ENCODE data around the gene TUBA4A.
"Not testable (repeated sequence)": the region's sequence is repeated elsewhere in the genome, so short reads cannot be mapped to it uniquely, and the experiment has no call there.

TUBA4A gene

DNA sequence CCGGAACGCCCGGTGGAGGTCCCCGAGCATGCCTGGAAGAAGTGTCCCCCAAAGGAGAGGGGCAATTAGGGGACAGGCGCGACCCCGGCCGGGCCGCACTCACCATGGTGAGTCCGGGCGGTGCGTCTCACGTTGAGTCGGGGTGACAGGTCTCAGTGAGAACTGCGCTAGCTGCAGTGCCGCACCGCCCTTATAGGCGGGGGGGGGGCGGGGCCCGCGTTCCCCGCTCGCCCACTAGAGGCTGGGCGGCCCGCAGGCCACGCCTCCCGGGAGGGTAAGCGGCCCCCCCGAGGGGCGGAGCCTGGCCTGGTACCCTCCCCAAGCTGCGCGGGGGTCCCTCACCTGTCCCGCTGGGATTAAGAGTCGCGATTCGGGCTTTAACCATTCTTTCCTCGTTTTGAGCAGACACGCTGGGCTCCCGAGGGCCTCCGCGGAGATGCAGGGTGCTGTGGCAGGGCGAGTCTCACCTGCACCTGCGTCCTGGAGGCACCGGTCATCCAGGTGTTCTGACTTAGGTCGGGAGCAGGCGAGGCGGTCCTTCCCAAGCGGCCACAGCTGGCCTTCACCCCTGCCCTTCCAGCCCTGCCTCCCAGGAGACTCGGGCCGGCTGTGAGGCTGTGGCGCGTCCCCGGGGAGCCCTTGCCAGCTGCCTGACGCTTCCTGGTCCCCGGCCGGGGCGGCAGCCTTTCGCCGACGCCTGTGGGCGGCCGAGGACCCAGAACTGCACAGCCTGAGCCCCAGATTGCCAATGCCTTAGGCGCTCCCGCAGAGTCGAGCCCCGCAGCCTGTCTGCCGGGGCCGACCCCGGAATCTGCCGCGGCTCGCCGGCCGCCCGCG, at the start of gene TUBA4A:
Gene TUBA4A, minus strand, starts transcription at position 166 of the 837 bp plus-strand sequence. Its CDS starts 60 bp downstream, at position 106.
- DNase-seq: peak; percentile 42

DNA sequence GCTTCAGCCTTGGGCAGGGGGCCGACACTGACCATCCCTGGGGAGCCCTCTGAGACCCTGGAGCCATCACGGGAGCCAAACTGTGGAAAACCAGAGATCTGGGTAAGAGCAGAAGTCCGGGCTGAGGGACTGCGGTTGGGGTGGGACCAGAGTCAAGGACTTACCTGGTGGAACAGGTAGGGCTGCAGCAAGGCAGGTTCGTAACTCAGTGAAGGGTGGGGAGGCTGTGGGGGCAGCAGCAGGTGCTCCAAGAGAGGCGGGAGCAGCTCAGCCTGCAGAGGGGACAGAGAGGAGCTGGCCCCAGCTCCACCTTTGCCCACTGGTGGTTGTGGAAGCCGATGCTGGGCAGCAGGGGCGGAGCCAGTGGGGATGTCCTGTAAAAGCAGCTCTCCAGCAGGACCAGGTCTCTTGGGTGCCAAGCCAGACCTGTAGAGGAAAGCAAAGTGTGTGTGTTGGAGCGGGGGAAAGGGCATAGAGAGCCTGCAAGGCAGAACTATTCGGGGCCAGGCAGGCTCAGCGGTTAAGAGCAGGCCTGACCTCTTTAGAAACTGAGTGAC, 48.8 kb upstream of the TUBA4A start:
- no peak for DNase-seq

DNA sequence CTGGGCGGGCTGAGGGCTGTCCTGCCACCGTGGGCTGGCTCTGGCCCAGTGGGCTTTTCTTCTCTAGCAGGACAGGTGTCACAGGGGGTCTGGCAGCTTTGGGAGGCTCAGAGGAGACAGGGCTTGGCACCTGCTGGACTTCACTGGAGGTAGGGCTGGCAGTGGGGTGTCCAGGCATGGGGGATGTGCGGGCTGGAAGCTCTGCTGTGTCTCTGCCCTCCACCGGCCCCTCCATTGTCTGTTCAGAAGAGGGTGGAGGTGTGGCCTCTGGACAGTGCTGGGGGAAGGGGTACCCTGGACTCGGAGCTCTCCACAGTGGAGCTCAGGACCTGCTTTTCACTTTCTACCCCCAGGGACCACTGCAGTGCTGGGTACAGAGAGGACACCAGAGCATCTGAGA, 46.3 kb upstream of the TUBA4A start:
- DNase-seq: no peak

DNA sequence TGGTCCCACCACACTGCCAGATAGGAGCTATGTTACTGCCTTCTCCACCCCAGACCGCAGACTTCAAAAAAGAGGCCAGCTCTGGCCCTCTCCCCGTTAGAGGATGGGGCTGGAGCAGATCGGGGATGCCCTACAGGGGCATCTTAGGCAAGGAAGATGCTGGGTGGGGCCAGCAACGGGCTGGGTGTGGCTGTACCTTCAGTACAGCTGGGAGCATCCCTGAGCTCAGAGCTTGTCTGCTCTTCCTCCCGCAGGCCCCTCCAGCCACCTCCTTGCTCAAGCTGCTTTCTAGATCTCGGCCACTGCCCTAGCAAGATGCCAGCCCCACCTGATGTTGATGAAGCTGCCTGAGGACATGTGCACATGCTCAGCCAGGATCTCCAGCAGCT, 45.6 kb upstream of the TUBA4A start:
- DNase-seq: no peak

DNA sequence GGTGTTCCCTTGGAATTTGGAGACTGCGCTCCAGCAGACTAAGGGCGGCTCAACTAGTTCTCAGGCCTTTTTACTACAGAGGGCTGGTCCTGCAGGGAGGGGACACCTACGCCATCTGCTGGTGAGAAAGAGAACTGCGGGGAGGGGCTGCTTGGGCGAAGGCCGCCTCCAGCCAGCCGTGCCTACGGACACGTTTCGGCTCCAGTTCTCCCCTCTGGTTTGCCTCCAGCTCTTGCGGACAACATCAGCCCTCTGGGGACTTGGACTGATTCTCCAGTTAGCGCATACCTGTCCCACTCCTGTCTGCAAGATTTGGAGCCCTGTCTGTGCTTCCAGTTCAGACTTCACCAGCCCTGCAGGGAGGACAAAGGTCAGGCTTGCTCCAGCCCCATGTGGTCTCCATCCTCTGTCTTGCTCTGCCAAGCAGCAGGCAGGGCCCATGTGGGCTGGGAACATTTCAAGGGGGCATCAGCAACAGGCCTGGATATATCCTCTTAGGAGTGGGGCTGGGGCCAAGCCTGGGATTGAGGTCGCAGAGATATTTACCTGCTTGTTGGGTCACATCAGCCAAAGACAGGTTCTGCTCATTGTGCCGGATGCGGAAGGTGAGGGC, 45.1 kb upstream of the TUBA4A start:
- peak; percentile 74 for DNase-seq

DNA sequence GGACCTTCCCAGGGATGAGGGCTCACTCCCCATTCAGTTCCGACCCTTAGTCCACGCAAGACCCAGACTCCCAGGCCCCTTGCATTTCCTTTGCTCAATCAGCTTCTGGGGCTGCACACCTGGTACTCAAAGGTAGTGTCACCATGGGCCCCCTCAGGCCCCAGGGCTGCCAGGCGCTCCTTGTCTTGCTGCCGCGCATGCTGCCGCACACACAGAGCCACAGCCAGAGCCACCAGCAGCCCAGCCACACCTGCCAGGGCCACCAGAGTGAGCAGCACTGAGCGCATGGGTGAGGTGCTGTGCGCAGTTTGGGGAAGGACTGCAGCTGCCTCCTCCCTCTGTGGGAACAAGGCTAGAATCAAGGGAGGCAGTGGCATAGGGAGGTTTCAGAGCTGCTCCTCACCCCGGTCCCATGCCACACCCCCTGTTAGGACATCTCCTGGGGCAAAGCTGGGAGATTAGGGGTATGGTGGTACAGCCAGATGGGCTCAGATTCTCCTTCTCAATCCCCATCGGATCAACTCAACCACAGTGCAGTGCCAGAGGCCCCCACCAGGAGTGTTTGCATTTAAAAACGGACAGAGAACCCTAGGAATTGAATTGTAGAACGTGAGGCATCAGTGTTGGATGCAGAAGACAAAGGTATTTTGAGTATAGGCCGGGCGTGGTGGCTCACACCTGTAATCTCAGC, 44.2 kb upstream of the TUBA4A start:
- DNase-seq: no peak

- no peak for DNase-seq
Observed at GRCh38 chr2:219296631-219297391, 43.1 kb upstream of the TUBA4A start.

- DNase-seq: no peak
Observed at GRCh38 chr2:219296142-219296541, 42.4 kb upstream of the TUBA4A start.

- DNase-seq: peak; percentile 69
Observed at GRCh38 chr2:219294356-219295351, 40.9 kb upstream of the TUBA4A start.

- no peak for DNase-seq
Observed at GRCh38 chr2:219293736-219294231, 40.1 kb upstream of the TUBA4A start.

DNA sequence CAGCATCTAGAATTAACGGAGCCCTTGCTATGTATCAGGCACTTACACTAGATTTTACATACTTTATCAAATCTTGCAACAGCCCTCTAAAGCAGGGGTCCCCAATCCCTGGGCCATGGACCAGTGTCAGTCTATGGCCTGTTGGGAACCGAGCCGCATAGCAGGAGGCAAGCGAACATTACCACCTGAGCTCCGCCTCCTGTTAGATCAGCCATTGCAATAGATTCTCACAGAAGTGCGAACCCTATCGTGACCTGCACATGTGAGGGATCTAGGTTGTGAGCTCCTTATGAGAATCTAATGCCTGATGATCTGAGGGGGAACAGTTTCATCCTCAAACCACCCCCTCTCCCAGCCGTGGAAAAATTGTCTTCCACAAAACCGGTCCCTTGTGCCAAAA, 38.9 kb upstream of the TUBA4A start:
- DNase-seq: no peak

DNA sequence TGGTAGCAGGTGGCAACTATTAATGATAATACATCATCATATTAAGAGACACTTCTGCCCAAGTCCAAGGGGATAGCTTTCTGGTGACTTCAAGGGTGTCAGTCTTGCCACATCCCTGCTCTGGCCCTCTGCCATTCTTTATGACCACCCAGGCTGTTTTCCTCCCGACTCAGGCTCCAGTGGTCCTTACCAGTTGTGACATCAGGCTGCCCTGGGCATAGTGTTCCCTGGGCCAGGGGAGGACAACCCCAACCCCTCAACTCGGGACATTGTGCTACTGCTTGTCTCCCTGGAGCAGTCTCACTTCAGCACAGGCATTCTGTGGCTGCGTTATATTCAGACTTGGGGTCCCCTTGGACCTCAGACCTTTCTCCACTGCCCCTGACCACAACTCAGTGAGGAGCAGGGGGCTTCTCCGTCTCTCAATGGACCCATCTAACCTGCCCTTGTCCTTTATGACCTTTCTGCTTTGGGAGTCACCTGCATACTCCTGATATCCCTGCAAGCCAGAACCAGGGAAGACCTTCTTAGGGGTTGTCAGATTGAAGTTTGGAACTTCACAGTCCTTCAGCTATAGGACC, 38.3 kb upstream of the TUBA4A start:
- no peak for DNase-seq

GRCh38 chr2:219291394-219291793, 37.7 kb upstream of the TUBA4A start:
- DNase-seq: no peak

DNA sequence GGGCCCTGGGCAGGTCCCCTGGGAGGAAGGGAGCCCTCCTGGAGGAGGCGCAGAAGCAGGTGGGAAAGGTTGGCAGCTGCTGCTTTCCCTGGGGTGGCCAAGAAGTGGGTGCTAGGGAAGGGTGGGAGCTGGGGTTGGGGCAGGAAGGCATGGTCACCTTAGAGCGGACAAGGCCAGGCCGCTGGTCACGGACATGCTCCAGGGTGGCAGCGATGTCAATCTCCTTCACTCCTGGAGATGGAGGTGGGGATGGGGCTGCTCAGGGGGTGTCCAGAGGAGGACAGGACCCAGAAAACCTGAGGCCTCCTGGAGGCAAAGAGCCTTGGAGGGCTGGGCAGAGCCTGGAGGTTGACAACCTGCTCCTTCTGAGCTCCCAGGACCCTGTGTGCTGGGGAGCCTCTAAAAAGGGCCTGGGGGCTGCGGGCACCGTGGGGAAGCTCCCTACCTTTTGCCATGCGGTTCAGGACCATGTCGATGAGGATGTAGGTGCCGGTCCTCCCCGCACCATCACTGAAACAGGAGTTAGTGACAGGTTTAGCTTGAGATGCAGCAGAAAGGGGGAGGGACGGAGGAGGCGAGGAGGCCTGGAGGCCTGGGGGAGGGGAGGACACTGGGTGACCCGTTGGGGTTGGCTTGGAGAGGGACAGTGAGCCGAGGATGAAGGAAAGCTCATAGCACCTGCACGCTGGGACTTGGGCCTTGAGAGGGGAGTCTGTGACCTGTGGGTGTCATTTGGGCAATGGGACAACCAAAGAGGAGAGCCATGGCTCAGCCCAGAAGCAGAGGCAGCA, 36.9 kb upstream of the TUBA4A start:
- no peak for DNase-seq

DNA sequence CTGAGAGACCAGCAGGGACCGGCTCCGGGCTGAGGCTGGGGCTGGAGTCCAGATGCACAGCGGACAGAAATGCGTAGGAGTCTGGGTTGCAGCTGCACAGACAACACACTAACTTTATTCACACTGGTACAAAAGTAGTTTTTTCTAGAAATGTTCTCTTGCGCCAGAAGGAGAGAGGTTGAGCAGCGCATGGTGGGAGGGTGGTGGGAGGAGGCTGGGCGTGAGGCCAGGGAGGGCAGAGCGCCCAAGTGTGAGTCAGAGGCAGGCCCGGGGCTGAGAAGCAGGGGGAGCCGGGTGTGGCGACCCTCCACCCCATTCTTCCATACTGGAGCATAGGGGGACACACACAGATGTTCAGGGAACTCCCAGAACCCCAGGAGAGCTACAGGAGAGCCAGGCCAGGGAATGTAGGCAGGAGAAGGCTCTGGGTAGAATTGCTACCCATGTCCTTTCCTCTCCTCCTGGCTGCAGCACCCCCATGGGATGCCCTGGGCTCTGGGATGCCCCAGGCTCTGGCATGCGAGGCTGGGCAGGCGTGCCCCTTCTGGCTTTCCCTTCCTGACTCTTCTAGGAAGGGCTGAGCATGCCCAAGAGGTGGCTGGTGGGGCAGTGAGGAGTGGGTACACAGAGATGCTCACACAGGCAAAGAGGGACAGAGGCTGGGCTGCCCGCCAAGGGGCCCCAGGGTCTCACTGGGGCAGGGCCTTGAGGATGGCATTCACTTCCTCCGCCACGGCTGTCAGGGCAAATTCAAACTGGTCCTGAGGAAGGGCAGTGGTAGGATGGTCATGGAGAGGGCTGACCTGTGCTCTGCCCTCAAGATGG, 36.0 kb upstream of the TUBA4A start:
- DNase-seq: peak; percentile 87

DNA sequence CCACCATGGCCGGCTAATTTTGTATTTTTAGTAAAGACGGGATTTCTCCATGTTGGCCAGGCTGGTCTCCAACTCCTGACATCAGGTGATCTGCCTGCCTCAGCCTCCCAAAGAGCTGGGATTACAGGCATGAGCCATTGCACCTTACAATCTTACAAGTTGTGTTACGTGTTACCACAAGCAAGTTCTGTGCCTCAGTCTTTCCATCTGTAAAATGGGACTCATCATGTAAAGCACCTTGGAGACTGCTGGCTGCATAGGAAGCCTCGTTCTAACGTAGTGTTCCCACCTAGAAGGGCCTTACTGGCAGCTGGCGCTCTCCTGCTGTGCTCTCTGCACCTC, 35.4 kb upstream of the TUBA4A start:
- DNase-seq: no peak

- no peak for DNase-seq
Observed at GRCh38 chr2:219287580-219288265, 34.0 kb upstream of the TUBA4A start.

DNA sequence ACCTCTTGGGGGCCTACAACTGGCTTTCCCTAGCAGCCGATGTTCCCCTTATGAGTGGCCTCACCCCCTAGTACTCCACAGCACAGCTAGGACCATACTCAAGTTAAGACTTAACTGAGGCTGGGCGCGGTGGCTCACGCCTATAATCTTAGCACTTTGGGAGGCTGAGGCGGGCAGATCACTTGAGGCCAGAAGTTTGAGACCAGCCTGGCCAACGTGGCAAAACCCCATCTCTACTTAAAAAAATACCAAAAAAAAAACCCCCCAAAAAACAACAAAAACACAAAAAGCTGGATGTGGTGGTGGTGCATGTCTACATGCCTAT, 33.4 kb upstream of the TUBA4A start:
- DNase-seq: not testable (repeated sequence)

All from fibroblast of upper back skin (primary cell).